HG02938 (cell line): ENCODE data around the gene SFPQ.
"Not testable (repeated sequence)": the region's sequence is repeated elsewhere in the genome, so short reads cannot be mapped to it uniquely, and the experiment has no call there.

Experiments
- ATAC-seq: cut with Tn5 transposase; IDR thresholded peaks from one replicate; pipeline ENCODE4 v1.9.1; 2021; ENCODE audit warnings: mild to moderate bottlenecking, moderate library complexity; ENCODE audit not compliant: unreplicated experiment

The SFPQ gene

GRCh38 chr1:35188578-35189392 is 4.2 kb downstream of the SFPQ start:
- ATAC-seq = no peak

- no peak for ATAC-seq
Observed at GRCh38 chr1:35187816-35188342, 5.1 kb downstream of the SFPQ start.

DNA sequence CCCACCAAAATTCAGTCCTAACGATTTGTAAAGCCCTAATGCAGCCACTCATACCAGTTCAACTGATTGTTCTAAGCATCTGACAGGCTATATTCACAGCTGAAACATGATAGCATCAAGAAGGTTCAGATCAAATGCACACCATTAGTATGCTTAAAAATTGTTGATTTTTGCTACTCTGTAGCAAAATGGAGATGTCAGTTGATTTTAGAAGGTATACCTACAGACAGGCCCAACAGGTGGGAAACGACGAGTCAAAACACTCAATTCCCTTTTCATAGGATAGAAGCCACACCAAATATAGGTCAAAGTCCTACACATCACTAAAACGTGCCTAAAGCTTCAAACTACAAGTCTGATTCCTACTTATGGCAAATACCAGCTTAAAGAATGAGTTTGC is 6.7 kb downstream of the SFPQ start:
- no peak for ATAC-seq

- ATAC-seq = no peak
Observed at GRCh38 chr1:35185200-35185599, 7.7 kb downstream of the SFPQ start.

GRCh38 chr1:35184495-35185199 is 8.3 kb downstream of the SFPQ start:
- ATAC-seq = no peak

DNA sequence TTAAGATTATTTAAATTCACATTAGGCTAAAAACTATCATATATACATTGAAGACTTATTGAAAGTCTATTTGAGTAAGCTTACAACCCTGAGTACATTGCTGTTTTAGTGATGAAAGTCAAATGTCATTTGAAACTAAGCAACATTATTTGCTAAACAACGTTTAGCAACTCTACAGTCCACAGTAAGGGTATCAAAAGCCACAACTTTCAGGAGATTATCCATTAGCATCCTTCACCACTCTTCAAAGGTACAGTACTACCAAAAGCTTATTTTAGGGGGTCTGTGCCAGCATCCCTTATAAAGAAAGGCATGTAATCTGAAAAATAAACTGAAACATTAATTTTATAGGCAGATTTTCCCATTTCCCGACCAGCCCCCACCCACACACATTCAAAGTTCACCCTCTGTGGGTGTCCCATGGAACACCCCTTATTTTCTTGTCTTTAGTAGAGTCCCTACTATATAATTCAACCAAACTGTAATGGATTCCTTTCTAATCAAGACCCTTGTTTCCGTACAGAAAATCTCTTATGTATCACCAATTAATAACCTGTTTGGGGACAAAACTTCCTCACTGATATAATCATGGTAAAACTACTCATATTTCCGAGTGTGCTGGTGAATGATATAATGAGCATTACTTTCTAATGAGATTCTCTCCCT is 11.0 kb downstream of the SFPQ start:
- ATAC-seq = no peak

DNA sequence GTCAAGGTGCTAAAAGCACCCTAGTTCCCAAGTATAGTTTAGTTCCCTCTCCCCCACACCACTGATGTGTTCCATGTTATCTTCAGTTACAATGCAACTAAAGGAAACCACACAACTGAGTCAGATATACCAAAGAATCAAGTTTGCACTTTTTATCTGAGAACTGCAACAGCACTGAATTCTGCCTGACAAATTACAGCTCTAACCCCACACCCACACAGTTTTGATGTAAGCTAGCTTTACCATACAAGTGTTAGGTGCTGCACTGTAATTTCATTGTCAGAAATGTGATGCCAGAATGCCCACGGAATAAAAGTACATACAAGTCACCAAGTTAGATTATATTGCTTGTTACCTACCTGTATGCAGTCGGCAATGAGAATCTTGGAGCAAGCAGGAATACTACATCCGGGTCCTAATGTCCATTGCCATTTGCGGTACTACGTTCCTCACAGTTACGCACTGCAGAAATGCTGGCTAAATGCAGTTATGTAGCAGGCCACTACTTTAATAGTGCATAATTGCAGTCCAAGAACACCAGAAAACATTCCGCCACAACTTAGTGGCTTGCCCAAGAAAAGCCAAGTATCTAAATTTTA is 12.1 kb downstream of the SFPQ start:
- ATAC-seq = no peak

DNA sequence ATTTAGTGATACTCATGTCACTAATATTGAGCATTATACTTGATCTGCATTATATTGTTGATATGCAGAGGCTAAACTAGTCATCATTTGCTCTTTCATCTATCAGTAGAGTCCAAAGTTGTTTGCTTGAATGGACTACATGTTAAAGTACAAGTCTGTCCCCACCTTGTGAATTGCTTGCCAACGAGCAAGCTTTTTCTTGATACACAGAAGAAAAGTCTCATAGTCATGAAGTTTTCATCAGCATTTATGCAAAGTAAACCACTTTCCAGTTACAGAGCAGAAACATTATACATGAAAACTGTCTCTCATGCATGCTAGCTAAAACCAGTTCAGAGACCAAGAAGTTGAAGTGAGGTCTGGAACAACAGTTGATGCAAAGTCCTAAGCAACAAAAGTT is 13.0 kb downstream of the SFPQ start:
- ATAC-seq = no peak

- ATAC-seq = no peak
Observed at GRCh38 chr1:35178874-35179380, 14.0 kb downstream of the SFPQ start.

DNA sequence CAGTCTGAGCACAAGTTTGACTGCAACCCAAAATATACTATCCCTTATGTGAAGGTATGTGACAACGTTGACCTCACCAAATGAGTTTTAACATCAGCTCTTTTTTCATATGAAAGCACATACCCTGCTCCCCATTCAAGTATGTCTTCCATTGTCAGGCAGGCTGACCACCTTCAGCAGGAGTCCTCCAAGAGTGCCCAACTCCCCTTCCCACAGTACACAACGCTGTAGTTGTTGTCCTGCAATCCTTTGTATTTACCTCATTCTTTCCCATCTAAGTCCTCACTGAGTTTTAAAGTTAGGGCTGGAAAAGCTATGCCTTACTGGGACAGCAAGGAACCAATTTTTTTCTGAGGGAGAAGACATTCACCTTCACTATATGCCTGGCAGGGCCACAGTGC is 14.7 kb downstream of the SFPQ start:
- no peak for ATAC-seq

DNA sequence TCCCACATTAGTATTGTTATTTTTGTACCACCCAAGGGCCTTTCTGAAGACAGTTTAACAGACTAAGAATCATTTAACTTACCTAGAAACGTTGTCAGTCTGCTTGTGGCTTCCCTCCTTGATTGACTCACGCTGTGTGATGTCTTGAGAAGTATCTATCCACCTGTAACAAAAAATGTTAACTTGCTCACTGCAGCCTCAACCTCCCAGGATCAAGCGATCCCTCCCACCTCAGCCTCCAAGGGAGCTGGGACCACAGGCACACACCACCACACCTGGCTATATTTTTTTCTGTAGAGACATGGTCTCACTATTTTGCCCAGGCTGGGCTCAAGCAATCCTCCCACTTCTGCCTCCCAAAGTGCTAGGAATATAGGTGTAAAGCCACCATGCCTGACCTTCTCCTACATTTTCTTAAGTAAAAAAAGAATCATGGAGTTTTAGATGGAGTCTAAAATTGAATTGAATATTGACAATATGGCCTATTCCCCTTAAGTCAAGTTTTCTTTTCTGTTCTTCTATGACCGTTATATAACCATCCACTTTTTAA is 15.6 kb downstream of the SFPQ start:
- no peak for ATAC-seq

DNA sequence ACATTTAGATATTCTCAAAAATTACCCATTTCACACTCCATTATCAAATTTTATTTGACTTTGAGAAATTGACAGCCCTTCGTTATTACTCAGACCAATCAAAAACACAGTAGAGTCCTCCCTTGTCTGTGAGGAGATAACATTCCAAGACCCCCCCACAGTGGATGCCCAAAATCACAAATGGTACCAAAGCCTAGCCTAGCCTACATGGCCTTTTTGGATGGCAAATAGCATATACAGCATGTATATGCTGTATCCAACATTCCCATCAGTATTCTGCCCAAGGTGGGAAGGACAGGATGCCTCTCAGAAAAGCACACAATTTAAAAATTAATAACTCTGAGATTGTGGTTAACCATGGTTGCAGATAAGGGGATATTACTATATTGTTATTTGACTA is 17.3 kb downstream of the SFPQ start:
- ATAC-seq = no peak

GRCh38 chr1:35175098-35175576 is 17.8 kb downstream of the SFPQ start:
- no peak for ATAC-seq

DNA sequence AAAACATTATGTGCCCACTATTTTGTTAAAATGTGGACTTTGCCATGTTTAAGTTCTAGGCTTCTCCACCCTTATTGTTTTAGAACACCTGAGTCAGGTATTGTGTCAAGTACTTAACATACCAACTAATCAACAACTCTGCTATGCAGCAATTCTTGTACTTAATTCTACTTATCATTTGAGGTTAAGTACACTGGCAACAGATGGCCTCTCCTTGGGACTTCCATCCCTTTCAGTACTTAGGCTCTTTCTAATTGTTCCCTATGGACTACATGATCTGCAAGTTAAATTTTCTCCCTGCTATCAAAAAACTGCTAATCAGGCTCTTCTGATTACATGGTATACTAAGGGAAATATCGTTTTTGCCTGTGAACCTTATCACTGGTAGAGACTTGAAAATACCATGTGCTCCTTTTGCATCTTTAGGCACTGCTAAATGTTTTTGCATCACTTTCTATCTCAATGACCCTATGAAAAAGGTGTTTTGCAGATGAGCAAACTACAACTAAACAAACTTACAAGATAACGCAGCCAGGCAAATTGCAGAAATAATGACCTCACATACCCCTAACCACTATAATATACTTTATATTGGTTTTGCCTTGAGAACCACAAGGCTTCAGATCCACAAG is 18.9 kb downstream of the SFPQ start:
- no peak for ATAC-seq

- no peak for ATAC-seq
Observed at GRCh38 chr1:35173491-35173890, 19.5 kb downstream of the SFPQ start.

- no peak for ATAC-seq
Observed at GRCh38 chr1:35172022-35172421, 20.9 kb downstream of the SFPQ start.

- ATAC-seq = no peak
Observed at GRCh38 chr1:35171579-35171978, 21.4 kb downstream of the SFPQ start.

DNA sequence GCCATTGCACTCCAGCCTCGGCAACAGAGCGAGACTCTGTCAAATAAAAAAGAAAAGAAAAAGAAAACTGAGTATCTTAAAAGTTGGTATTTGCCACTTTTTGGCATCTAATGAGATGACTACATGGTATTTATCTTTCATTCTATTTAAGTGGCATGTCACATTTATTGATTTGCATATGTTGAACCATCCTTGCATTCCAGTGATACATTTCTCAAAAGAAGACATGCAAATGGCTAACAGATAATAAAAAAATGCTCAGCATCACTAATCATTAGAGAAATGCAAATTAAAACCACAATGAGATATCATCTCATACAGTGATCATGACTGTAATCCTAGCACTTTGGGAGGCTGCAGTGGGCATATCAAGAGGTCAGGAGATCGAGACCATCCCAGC is 28.1 kb downstream of the SFPQ start:
- no peak for ATAC-seq

- no peak for ATAC-seq
Observed at GRCh38 chr1:35151220-35151619, 41.7 kb downstream of the SFPQ start.

GRCh38 chr1:35145892-35146549 is 46.9 kb downstream of the SFPQ start:
- ATAC-seq = not testable (repeated sequence)
